ENCODE measurements around the gene RREB1.

DNA sequence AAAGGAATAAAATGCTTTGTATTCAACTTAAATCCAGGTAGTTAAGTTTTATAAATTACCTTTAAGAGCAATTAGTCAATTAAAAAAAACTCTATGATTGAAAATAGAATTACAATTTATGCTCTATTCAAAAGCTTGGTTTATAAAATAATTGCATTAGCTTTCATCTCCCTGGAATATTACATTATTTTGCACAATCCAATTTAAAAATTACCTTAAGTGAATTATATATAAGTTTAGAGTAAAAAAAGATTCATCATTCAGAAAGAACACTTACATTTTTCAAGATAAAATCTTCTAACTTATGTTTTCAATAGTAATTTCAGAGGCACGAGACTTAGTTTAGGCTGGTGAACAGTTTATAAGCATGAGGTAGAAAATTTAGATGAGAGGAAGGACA lies 190.4 kb downstream of the RREB1 start:
- TF ChIP-seq EZH2 (IDR thresholded peaks at IDR 0.05; ENCODE audit: insufficient read depth, poor library complexity, severe bottlenecking): no peak
- no peak for TF ChIP-seq EZH2phosphoT487 (IDR thresholded peaks at IDR 0.05; ENCODE audit: insufficient read depth, low read depth)
